IPS-15b (cell line): Measurements from ENCODE around the gene ZNF789.

Source experiments
- H3K27me3 ChIP-seq: one replicate; pipeline ENCODE4 v1.6.1; 2013; ENCODE audit warnings: low read length; ENCODE audit not compliant: control insufficient read depth, insufficient read depth
- H3K36me3 ChIP-seq: one replicate; pipeline ENCODE4 v1.6.1; 2013; ENCODE audit warnings: low read length; ENCODE audit not compliant: control insufficient read depth, insufficient read depth
- H3K4me1 ChIP-seq: one replicate; pipeline ENCODE4 v1.6.1; 2013; ENCODE audit warnings: mild to moderate bottlenecking, low read length; ENCODE audit not compliant: control insufficient read depth, insufficient read depth
- H3K4me3 ChIP-seq: one replicate; pipeline ENCODE4 v1.5.1; 2013; ENCODE audit warnings: low read depth, low read length
- H3K9ac ChIP-seq: one replicate; pipeline ENCODE4 v1.6.1; 2013; ENCODE audit warnings: low read depth, mild to moderate bottlenecking, low read length
- H3K9me3 ChIP-seq: one replicate; pipeline ENCODE4 v1.6.1; 2013; ENCODE audit warnings: mild to moderate bottlenecking, low read length; ENCODE audit not compliant: control insufficient read depth, insufficient read depth

The ZNF789 gene

GRCh38 chr7:99525713-99526440, 53.2 kb downstream of the ZNF789 start:
- H3K4me3 ChIP-seq, result no peak overlapping the region
- H3K9me3 ChIP-seq, result peaks cover under 1% of the 10 kb centered on the region
- no peak overlapping the region for H3K9ac ChIP-seq
- peaks cover 25% of the 10 kb centered on the region for H3K36me3 ChIP-seq
- H3K27me3 ChIP-seq, result no peaks in the 10 kb centered on the region
- H3K4me1 ChIP-seq, result no peaks in the 10 kb centered on the region

GRCh38 chr7:99531354-99531765, 58.7 kb downstream of the ZNF789 start:
- Histone ChIP-seq H3K27me3 (no peaks in the 10 kb centered on the region), H3K36me3 (peaks cover 30% of the 10 kb centered on the region), H3K9me3 (peaks cover 13% of the 10 kb centered on the region)

GRCh38 chr7:99535667-99536066, 63.0 kb downstream of the ZNF789 start:
- Histone ChIP-seq H3K4me1 (no peaks in the 10 kb centered on the region), H3K9me3 (peaks cover 16% of the 10 kb centered on the region), H3K27me3 (no peaks in the 10 kb centered on the region), H3K4me3 (no peak overlapping the region), H3K36me3 (peaks cover 18% of the 10 kb centered on the region), H3K9ac (no peak overlapping the region)

More at GRCh38 chr7:99531354-99531765, 58.7 kb downstream of the ZNF789 start:
- H3K4me1 ChIP-seq, result no peaks in the 10 kb centered on the region
- H3K9ac ChIP-seq, result no peak overlapping the region
- no peak overlapping the region for H3K4me3 ChIP-seq
